Measurements from ENCODE around the gene CTNNA2.

CTNNA2 gene

GRCh38 chr2:79512442-79513401 lies at the start of gene CTNNA2:
Gene CTNNA2 (plus strand): TSS chr2:79513051.
- DNase-seq (ENCODE audit: low read depth), result peak; percentile 35

DNA sequence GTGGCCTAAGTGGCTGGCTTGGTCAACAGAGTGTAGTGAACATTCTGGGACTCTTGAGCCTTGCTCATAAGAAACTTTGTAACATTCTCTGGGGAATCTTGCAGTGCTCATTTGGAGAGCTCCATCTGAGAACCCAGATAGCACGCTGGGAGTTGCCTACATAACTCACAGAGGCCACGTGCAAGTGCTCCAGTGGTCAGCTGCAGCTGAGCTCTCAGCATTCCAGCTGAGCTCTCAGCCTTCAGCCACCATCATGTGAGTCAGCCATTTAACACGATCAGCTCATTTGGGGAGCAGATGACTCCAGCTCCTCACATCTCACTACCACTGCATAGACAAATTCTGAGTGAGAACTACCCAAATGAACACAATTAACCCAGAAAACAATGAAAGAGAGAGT lies 25.5 kb upstream of the CTNNA2 start:
- no peak for DNase-seq (ENCODE audit: low read depth)

DNA sequence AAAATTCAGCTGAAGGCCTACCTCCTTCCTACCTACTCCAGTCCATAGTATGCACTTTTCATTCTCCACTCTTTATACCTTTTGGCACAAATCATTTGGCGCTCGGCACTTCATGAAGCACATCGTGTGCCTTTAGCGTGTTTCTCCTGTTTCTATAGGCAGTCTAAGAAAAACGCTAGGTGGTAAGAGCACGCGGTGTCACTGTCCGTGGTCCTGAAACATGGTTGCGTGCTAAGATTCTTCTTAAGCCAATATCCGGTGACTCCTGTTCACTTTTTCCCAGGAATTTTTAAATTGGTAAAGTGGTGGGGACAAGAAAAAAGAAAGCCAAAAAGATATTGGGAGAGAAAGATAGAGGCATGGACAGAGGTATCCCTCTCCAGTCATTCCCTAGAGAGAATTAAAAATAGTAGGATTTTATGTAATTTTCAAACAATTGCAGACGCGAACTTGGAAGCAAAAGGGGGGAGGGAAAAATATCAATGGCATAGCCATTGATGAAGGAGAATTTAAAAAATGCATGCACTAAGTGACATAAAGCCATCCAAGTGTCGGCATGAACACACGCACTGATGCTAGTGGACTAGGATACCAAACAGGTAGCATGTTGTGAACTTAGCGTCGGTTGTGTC lies 1.4 kb upstream of the CTNNA2 start:
- DNase-seq (ENCODE audit: low read depth), result no peak

- DNase-seq (ENCODE audit: low read depth), result no peak
Measured at GRCh38 chr2:79513711-79514110, 860 bp downstream of the CTNNA2 start.

DNA sequence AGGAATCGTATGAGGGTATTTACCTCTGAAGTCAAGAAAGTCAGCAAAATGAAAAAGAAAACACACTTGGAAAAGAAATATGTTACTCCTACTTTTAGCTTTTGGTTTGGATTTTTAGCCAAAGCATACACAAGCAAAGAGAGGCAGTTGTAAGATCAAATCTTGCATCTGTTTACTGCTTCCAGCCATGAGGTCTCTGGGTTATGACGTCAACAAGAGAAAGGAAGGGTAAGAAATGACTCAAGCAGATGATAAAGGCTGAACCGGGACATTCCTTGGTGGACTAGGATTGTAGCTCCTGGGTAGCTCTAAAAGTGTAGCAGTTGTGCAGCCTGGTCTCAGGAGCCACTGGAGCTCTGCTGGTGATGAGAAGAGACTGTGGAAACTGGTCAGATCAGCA lies 16.8 kb downstream of the CTNNA2 start:
- no peak for DNase-seq (ENCODE audit: low read depth)

DNA sequence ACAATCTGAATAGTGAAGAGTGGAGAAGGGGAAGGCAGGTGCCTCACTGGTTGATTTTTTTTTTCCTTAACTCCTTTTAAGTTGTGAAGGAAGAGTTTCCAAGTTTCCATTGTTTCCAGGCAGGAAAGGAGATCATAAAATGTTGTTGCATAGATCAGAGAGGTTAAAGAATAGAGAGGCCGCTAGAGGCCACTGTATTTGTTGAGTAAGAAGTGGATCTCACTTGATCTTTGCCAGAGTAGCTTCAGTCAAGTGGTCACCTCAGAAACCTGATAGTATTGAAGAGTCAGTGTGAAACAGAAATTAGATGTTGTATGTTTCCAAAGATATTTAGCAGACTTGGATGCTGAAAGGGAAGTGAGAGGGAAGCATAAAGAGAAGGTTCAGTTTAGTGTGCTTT lies 17.6 kb downstream of the CTNNA2 start:
- DNase-seq (ENCODE audit: low read depth), result no peak

GRCh38 chr2:79547568-79547967 lies 34.7 kb downstream of the CTNNA2 start:
- DNase-seq (ENCODE audit: low read depth), result no peak

DNA sequence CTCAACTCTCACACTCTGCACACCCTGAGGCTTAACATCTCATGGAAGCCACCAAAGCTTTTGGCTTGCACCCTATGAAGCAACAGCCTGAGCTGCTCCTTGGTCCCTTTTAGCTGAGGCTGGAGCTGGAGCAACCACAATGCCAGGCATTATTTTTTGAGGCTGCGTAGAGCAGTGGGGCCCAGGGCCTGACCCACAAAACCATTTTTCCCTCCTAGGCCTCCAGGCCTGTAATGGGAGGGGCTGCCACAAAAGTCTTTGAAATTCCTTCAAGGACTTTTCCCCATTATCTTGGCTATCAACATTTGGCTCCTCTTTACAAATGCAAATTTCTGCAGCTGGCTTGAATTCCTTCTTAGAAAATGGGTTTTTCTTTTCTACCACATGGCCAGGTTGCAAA lies 39.8 kb downstream of the CTNNA2 start:
- DNase-seq (ENCODE audit: low read depth), result no peak

- no peak for DNase-seq (ENCODE audit: low read depth)
Measured at GRCh38 chr2:79554899-79555298, 42.0 kb downstream of the CTNNA2 start.

- no peak for DNase-seq (ENCODE audit: low read depth)
Measured at GRCh38 chr2:79564065-79564464, 51.2 kb downstream of the CTNNA2 start.

DNA sequence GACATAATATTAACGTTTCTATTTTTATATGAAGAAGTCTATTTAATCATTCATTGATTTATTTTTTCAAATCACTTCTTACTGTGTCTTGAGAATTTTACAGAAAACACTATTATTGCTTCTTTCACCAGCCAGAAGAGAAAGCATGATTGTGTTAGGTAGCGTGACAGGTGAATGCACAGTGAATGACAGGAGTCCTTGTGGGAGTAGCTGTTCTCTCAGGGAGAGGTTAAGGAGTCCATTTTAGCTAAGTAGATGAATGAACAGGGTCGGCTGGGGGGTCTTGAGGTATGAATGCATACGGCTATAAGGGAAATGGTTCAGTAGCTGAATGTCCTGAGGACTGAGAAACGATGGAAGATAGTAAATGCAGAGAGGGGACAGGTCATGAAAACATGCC lies 56.2 kb downstream of the CTNNA2 start:
- no peak for DNase-seq (ENCODE audit: low read depth)

DNA sequence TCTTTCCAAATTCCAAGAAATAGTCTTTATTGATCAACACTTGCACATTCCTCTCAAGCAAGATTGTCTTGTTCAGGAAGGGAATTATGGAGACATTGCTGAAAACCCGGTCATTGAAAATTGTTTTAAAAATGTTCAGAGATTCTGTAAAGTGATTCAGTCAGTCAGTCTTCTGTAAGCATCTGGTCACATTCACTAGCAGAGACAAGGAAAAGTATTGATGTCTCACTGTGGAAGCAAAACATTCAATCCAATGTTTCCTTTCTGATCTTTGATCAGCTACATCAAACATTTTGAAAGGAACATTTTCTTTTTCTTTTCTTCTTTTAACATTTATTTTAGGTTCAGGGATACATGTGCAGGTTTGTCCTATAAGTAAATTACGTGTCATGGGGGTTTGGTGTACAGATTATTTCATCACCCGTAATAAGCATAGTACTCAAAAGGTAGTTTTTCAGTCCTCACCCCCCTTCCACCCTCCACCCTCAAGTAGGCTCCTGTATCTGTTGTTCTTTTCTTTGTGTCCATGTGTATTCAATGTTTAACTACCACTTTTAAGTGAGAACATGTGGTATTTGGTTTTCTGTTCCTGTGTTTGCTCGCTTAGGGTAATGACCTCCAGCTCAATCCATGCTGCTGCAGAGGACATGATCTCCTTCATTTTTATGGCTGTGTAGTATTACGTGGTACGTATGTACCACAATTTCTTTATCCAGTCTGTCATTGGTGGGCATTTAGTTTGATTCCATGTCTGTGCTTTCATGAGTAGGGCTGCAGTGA lies 61.2 kb downstream of the CTNNA2 start:
- no peak for DNase-seq (ENCODE audit: low read depth)

GRCh38 chr2:79576451-79576850 lies 63.6 kb downstream of the CTNNA2 start:
- no peak for DNase-seq (ENCODE audit: low read depth)

- no peak for DNase-seq (ENCODE audit: low read depth)
Measured at GRCh38 chr2:79578952-79579351, 66.1 kb downstream of the CTNNA2 start.

- no peak for DNase-seq (ENCODE audit: low read depth)
Measured at GRCh38 chr2:79580175-79580574, 67.3 kb downstream of the CTNNA2 start.

GRCh38 chr2:79585701-79586433 lies 73.0 kb downstream of the CTNNA2 start:
- no peak for DNase-seq (ENCODE audit: low read depth)

- DNase-seq (ENCODE audit: low read depth), result no peak
Measured at GRCh38 chr2:79591281-79591680, 78.4 kb downstream of the CTNNA2 start.

DNA sequence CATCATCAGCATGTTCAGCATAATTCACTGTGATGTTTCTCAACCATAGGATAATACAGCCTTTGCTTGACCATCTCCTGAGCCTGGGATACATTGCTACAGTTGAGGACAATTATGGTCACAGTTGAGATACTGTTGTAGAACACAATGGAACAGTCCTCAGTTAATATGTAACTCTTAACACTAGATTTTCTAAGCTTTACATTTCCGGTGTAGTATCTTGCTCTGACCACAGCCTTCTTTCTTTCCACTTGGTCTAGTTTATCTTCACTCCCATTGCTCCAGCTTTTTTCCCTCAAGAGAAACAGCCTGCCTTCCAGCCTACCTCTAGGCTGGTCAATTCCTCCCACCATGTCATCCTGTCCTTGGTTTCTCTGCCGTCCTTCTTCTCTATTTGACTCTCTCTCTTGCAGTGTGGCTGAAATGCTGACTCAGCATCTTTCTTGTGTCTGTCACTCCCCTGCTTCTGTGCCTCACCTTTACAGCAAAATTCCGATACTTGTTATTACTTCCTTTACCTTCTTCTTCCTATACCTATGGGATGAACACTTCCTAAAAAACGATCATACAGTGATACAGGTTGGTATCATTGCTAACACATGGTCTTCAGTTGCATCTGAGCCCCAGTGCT lies 80.5 kb downstream of the CTNNA2 start:
- DNase-seq (ENCODE audit: low read depth), result no peak

DNA sequence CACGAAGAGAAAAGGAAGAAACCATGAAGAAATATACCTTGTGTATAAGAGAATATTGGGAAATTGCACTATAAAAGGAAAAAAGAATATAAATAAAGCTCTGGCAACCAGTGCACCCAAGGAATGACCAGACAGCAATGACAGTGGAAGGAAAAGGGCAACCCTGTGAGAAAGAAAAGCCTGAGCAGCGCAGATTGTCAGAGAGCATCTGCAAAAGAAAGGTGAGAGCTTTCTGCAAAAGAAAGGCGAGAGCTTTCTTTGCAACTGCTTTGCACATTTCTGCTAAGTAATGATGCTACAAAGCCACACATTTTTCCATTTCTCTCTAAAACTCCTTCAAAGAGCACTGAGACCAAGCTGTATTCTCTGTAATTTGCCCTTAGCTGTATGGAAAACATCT lies 83.6 kb downstream of the CTNNA2 start:
- no peak for DNase-seq (ENCODE audit: low read depth)

- DNase-seq (ENCODE audit: low read depth), result no peak
Measured at GRCh38 chr2:79604748-79605147, 91.9 kb downstream of the CTNNA2 start.

DNA sequence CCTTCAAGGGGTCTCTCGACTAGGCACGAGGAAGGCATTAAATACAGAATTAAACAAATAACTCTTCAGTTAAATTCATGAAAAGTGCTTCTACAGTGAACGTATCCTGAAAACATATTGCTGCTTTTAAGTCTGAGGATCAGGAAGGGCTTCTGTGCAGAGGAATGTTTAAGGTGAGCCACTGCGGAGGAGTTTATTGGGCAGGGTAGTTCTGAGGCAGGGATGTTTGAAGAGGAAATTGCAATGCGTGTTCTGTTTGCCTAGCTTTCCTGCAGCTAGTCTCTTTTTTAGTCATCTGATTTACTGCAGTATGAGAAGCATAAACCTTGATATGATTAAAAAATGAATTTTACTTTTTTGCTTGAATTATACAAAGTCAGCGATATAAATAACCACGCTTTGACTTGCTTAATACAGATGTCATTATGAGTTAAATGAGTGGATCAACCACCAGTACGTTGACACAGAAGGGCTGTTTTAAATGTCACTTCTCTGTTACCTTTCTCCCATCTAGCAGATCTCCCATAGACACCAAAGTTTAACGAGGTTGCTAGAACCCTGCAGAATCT lies 98.7 kb downstream of the CTNNA2 start:
- DNase-seq (ENCODE audit: low read depth), result no peak
